Fibroblast of villous mesenchyme (primary cell): ENCODE data around the gene NDFIP1. TPM values are rescaled to one million over a fixed set of nuclear protein-coding genes. Genes with fewer than 3 reads are reported as not detected.

Experiments used
- DNase-seq: peaks from one replicate; pipeline ENCODE4 v3.0.0-alpha.2; 2010; ENCODE audit warnings: low read depth
- H3K4me3 ChIP-seq: 2 replicates; pipeline ENCODE4 v1.5.1; 2011; ENCODE audit warnings: low read depth, mild to moderate bottlenecking, low read length
- CTCF ChIP-seq: IDR thresholded peaks from 2 replicates; pipeline ENCODE4 v1.5.1; 2012; ENCODE audit warnings: low read depth, mild to moderate bottlenecking, low read length; ENCODE audit not compliant: insufficient read depth
- total RNA-seq: library from RNA; depleted of rRNA; stranded (reverse); fragments of >200 nt; gene quantifications from 2 replicates; pipeline ENCODE4 v1.2.3, GENCODE V29; 2012

Gene NDFIP1
- total RNA-seq, 1 donor: 92.0 TPM

GRCh38 chr5:142069606-142070399 is 38.8 kb upstream of the NDFIP1 start:
- H3K4me3 ChIP-seq: no peak overlapping the region
- no peak for TF ChIP-seq CTCF
- DNase-seq: no peak

- H3K4me3 ChIP-seq: no peak overlapping the region
- no peak for TF ChIP-seq CTCF
- DNase-seq: no peak
Measured at GRCh38 chr5:142070734-142071133, 37.8 kb upstream of the NDFIP1 start.

GRCh38 chr5:142072488-142072887 is 36.1 kb upstream of the NDFIP1 start:
- TF ChIP-seq CTCF: no peak
- DNase-seq: no peak
- no peak overlapping the region for H3K4me3 ChIP-seq

GRCh38 chr5:142073362-142073988 is 35.1 kb upstream of the NDFIP1 start:
- H3K4me3 ChIP-seq: no peak overlapping the region
- TF ChIP-seq CTCF: no peak
- DNase-seq: no peak

- H3K4me3 ChIP-seq: no peak overlapping the region
- DNase-seq: no peak
- TF ChIP-seq CTCF: no peak
Measured at GRCh38 chr5:142074006-142074405, 34.6 kb upstream of the NDFIP1 start.

- no peak for DNase-seq
- no peak overlapping the region for H3K4me3 ChIP-seq
- no peak for TF ChIP-seq CTCF
Measured at GRCh38 chr5:142078221-142078620, 30.4 kb upstream of the NDFIP1 start.
